Tibial nerve (tissue), 4 donors: ENCODE data around the gene MYO1C. TPM values are rescaled to one million over a fixed set of nuclear protein-coding genes. Genes with fewer than 3 reads are reported as not detected.
A peak's percentile ranks its signal among the peaks of the same experiment; 100 is the strongest.

ENCODE experiments used
- DNase-seq, 2 donors: peaks; one replicate each; pipeline ENCODE4 v3.0.0-alpha.2; 2019; ENCODE audit warnings: low spot score in 2 of 2
- H3K27ac ChIP-seq, 4 donors: fragments of 200-600 bp; sonication (generic) in 3 of 4; one replicate each; pipeline ENCODE4 v1.5.1; 2017 to 2019; ENCODE audit warnings: mild to moderate bottlenecking in 1 of 4
- H3K27me3 ChIP-seq, 2 donors: fragments of 200-600 bp; sonication (generic) in 1 of 2; one replicate each; pipeline versions ENCODE4 v1.5.1 to v1.6.0; 2017 to 2019
- H3K36me3 ChIP-seq, 3 donors: fragments of 200-600 bp; sonication (generic); one replicate each; pipeline ENCODE4 v1.5.1; 2018 to 2019
- H3K4me1 ChIP-seq, 4 donors: fragments of 200-600 bp; sonication (generic) in 3 of 4; one replicate each; pipeline ENCODE4 v1.5.1; 2017 to 2019
- H3K4me3 ChIP-seq, 4 donors: fragments of 200-600 bp; sonication (generic) in 3 of 4; one replicate each; pipeline ENCODE4 v1.5.1; 2017 to 2019; ENCODE audit warnings: mild to moderate bottlenecking in 1 of 4, moderate library complexity in 1 of 4
- H3K9me3 ChIP-seq, 4 donors: fragments of 200-600 bp; sonication (generic) in 3 of 4; one replicate each; pipeline ENCODE4 v1.5.1; 2017 to 2019
- CTCF ChIP-seq, 5 experiments: fragments of 200-600 bp in 3 of 5; fragments of 450-650 bp in 2 of 5; sonication (generic) in 3 of 5; IDR thresholded peaks; one replicate each; pipeline ENCODE4 v1.5.1; 2016 to 2019; ENCODE audit warnings: antibody characterized with exemption in 5 of 5, mild to moderate bottlenecking in 3 of 5, moderate library complexity in 2 of 5
- EP300 ChIP-seq, 2 donors: sonication (generic); formaldehyde crosslinking; IDR thresholded peaks; one replicate each; pipeline ENCODE4 v1.6.1; 2017; ENCODE audit warnings: antibody characterized with exemption in 2 of 2, mild to moderate bottlenecking in 1 of 2
- POLR2A ChIP-seq, 2 donors: fragments of 450-650 bp; IDR thresholded peaks; one replicate each; pipeline ENCODE4 v1.6.1; 2017; ENCODE audit warnings: antibody characterized with exemption in 2 of 2, mild to moderate bottlenecking in 2 of 2, moderate library complexity in 2 of 2
- WGBS, 2 donors: methylation state at CpG; one replicate each; pipeline ENCODE4 v1.1.5; 2018; 5-methylcytosine and 5-hydroxymethylcytosine counted together
- total RNA-seq, 4 donors: library from RNA; depleted of rRNA; stranded (reverse); fragments of >200 nt; gene quantifications; one replicate each; pipeline ENCODE4 v1.1.0, GENCODE V29; 2016

MYO1C gene
- total RNA-seq, 4 donors from 2014 or later = 184 to 305 (median 226) TPM

GRCh38 chr17:1498869-1499268 lies 6.4 kb upstream of the MYO1C start:
- no peaks in the 10 kb centered on the region for H3K9me3 ChIP-seq
- no peak overlapping the region for H3K4me3 ChIP-seq
- peaks cover 0 to 88% (median 0%) of the 10 kb centered on the region in 3 donors for H3K36me3 ChIP-seq
- H3K27me3 ChIP-seq = no peaks in the 10 kb centered on the region
- no peak overlapping the region for H3K27ac ChIP-seq
- 79 to 81% methylated on average over 9 of the region's 9 CpGs for WGBS, 2 donors
- peaks cover 0 to 27% (median 6%) of the 10 kb centered on the region in 4 donors for H3K4me1 ChIP-seq
- DNase-seq = no peak
- TF ChIP-seq POLR2A (IDR thresholded peaks at IDR 0.05) (no peak), EP300 (IDR thresholded peaks at IDR 0.05) (no peak), CTCF (IDR thresholded peaks at IDR 0.05) (no peak)

GRCh38 chr17:1498233-1498632 lies 5.7 kb upstream of the MYO1C start:
- peaks cover 0 to 81% (median 0%) of the 10 kb centered on the region in 3 donors for H3K36me3 ChIP-seq
- peaks cover 0 to 33% (median 12%) of the 10 kb centered on the region in 4 donors for H3K4me1 ChIP-seq
- 60 to 75% methylated on average over 2 of the region's 2 CpGs for WGBS, 2 donors
- TF ChIP-seq POLR2A (IDR thresholded peaks at IDR 0.05) (no peak), CTCF (IDR thresholded peaks at IDR 0.05) (no peak), EP300 (IDR thresholded peaks at IDR 0.05) (no peak)
- DNase-seq = no peak
- H3K9me3 ChIP-seq = no peaks in the 10 kb centered on the region
- no peak overlapping the region for H3K4me3 ChIP-seq
- no peaks in the 10 kb centered on the region for H3K27me3 ChIP-seq
- H3K27ac ChIP-seq = no peak overlapping the region

GRCh38 chr17:1497831-1498230 lies 5.3 kb upstream of the MYO1C start:
- TF ChIP-seq EP300 (IDR thresholded peaks at IDR 0.05) (no peak), CTCF (IDR thresholded peaks at IDR 0.05) (no peak), POLR2A (IDR thresholded peaks at IDR 0.05) (no peak)
- DNase-seq = no peak
- no peak overlapping the region for H3K4me3 ChIP-seq
- H3K27me3 ChIP-seq = no peaks in the 10 kb centered on the region
- H3K4me1 ChIP-seq = peaks cover 0 to 37% (median 16%) of the 10 kb centered on the region in 4 donors
- WGBS, 2 donors = 69 to 86% methylated on average over 15 of the region's 15 CpGs
- no peaks in the 10 kb centered on the region for H3K9me3 ChIP-seq
- H3K36me3 ChIP-seq = peaks cover 0 to 81% (median 0%) of the 10 kb centered on the region in 3 donors
- H3K27ac ChIP-seq = no peak overlapping the region

GRCh38 chr17:1496869-1497268 lies 4.4 kb upstream of the MYO1C start:
- H3K4me3 ChIP-seq = no peak overlapping the region
- 83 to 92% methylated on average over 13 to 14 of the region's 14 CpGs for WGBS, 2 donors
- DNase-seq = no peak
- H3K36me3 ChIP-seq = peaks cover 0 to 71% (median 0%) of the 10 kb centered on the region in 3 donors
- no peaks in the 10 kb centered on the region for H3K27me3 ChIP-seq
- H3K27ac ChIP-seq = peak overlapping the region in 1 of 4 donors; percentile 99
- TF ChIP-seq POLR2A (IDR thresholded peaks at IDR 0.05) (no peak), CTCF (IDR thresholded peaks at IDR 0.05) (no peak), EP300 (IDR thresholded peaks at IDR 0.05) (no peak)
- H3K4me1 ChIP-seq = peaks cover 0 to 47% (median 26%) of the 10 kb centered on the region in 4 donors
- no peaks in the 10 kb centered on the region for H3K9me3 ChIP-seq

- Histone ChIP-seq H3K4me3 (no peak overlapping the region), H3K36me3 (peaks cover 0 to 60% (median 0%) of the 10 kb centered on the region in 3 donors), H3K27ac (peak overlapping the region; percentile 4 to 99 (median 55)), H3K9me3 (no peaks in the 10 kb centered on the region), H3K4me1 (peaks cover 0 to 55% (median 31%) of the 10 kb centered on the region in 4 donors), H3K27me3 (no peaks in the 10 kb centered on the region)
- 69 to 78% methylated on average over 14 of the region's 14 CpGs for WGBS, 2 donors
- DNase-seq = no peak
- TF ChIP-seq POLR2A (IDR thresholded peaks at IDR 0.05) (no peak), EP300 (IDR thresholded peaks at IDR 0.05) (peak in 1 of 2 donors; percentile 28), CTCF (IDR thresholded peaks at IDR 0.05) (no peak)
Observed at GRCh38 chr17:1495265-1495989, 2.9 kb upstream of the MYO1C start.
